ENCODE measurements around the gene SMYD1.

SMYD1 gene

GRCh38 chr2:88086401-88086800 is 18.8 kb downstream of the SMYD1 start:
- in situ Hi-C loops (cut with HindIII; ENCODE audit: low sequenced_read_pairs) = no loop called here

GRCh38 chr2:88087073-88087472 is 19.4 kb downstream of the SMYD1 start:
- in situ Hi-C loops (cut with HindIII; ENCODE audit: low sequenced_read_pairs) = no loop called here

- in situ Hi-C loops (cut with HindIII; ENCODE audit: low sequenced_read_pairs) = no loop called here
These were observed 20.1 kb downstream of the SMYD1 start for GRCh38 chr2:88087763-88088162.

GRCh38 chr2:88088999-88089398 is 21.4 kb downstream of the SMYD1 start:
- in situ Hi-C loops (cut with HindIII; ENCODE audit: low sequenced_read_pairs) = no loop called here

GRCh38 chr2:88090446-88091283 is 23.0 kb downstream of the SMYD1 start:
- in situ Hi-C loops (cut with HindIII; ENCODE audit: low sequenced_read_pairs) = no loop called here

GRCh38 chr2:88091943-88092342 is 24.3 kb downstream of the SMYD1 start:
- in situ Hi-C loops (cut with HindIII; ENCODE audit: low sequenced_read_pairs) = no loop called here

GRCh38 chr2:88092773-88093172 is 25.1 kb downstream of the SMYD1 start:
- in situ Hi-C loops (cut with HindIII; ENCODE audit: low sequenced_read_pairs) = no loop called here

- in situ Hi-C loops (cut with HindIII; ENCODE audit: low sequenced_read_pairs) = no loop called here
These were observed 27.4 kb downstream of the SMYD1 start for GRCh38 chr2:88095022-88095421.

GRCh38 chr2:88096708-88097107 is 29.1 kb downstream of the SMYD1 start:
- in situ Hi-C loops (cut with HindIII; ENCODE audit: low sequenced_read_pairs) = no loop called here

GRCh38 chr2:88097192-88097591 is 29.6 kb downstream of the SMYD1 start:
- in situ Hi-C loops (cut with HindIII; ENCODE audit: low sequenced_read_pairs) = no loop called here

- in situ Hi-C loops (cut with HindIII; ENCODE audit: low sequenced_read_pairs) = no loop called here
These were observed 30.4 kb downstream of the SMYD1 start for GRCh38 chr2:88097891-88098557.

GRCh38 chr2:88098558-88098900 is 30.9 kb downstream of the SMYD1 start:
- in situ Hi-C loops (cut with HindIII; ENCODE audit: low sequenced_read_pairs) = no loop called here

- in situ Hi-C loops (cut with HindIII; ENCODE audit: low sequenced_read_pairs) = no loop called here
These were observed 32.3 kb downstream of the SMYD1 start for GRCh38 chr2:88099798-88100488.

GRCh38 chr2:88100489-88100858 is 32.8 kb downstream of the SMYD1 start:
- in situ Hi-C loops (cut with HindIII; ENCODE audit: low sequenced_read_pairs) = no loop called here

GRCh38 chr2:88108796-88109195 is 41.2 kb downstream of the SMYD1 start:
- in situ Hi-C loops (cut with HindIII; ENCODE audit: low sequenced_read_pairs) = no loop called here

- in situ Hi-C loops (cut with HindIII; ENCODE audit: low sequenced_read_pairs) = no loop called here
These were observed 43.2 kb downstream of the SMYD1 start for GRCh38 chr2:88110830-88111229.

- in situ Hi-C loops (cut with HindIII; ENCODE audit: low sequenced_read_pairs) = no loop called here
These were observed 45.4 kb downstream of the SMYD1 start for GRCh38 chr2:88113069-88113468.

GRCh38 chr2:88114889-88115288 is 47.3 kb downstream of the SMYD1 start:
- in situ Hi-C loops (cut with HindIII; ENCODE audit: low sequenced_read_pairs) = loop anchor here (5.0 kb wide), 1 partner anchor 47 kb away; no protein-coding TSS in a partner anchor

- in situ Hi-C loops (cut with HindIII; ENCODE audit: low sequenced_read_pairs) = loop anchor here (5.0 kb wide), 1 partner anchor 46 kb away; no protein-coding TSS in a partner anchor
These were observed 48.3 kb downstream of the SMYD1 start for GRCh38 chr2:88115825-88116518.

- in situ Hi-C loops (cut with HindIII; ENCODE audit: low sequenced_read_pairs) = loop anchor here (5.0 kb wide), 1 partner anchor 45 kb away; no protein-coding TSS in a partner anchor
These were observed 49.2 kb downstream of the SMYD1 start for GRCh38 chr2:88116669-88117432.

All from endothelial cell of hepatic sinusoid (primary cell).